ENCODE measurements around the gene PLCL1.

PLCL1 gene

GRCh38 chr2:197927994-197928393 lies 123.6 kb downstream of the PLCL1 start:
- no peak for DNase-seq (ENCODE audit: low read depth)

DNA sequence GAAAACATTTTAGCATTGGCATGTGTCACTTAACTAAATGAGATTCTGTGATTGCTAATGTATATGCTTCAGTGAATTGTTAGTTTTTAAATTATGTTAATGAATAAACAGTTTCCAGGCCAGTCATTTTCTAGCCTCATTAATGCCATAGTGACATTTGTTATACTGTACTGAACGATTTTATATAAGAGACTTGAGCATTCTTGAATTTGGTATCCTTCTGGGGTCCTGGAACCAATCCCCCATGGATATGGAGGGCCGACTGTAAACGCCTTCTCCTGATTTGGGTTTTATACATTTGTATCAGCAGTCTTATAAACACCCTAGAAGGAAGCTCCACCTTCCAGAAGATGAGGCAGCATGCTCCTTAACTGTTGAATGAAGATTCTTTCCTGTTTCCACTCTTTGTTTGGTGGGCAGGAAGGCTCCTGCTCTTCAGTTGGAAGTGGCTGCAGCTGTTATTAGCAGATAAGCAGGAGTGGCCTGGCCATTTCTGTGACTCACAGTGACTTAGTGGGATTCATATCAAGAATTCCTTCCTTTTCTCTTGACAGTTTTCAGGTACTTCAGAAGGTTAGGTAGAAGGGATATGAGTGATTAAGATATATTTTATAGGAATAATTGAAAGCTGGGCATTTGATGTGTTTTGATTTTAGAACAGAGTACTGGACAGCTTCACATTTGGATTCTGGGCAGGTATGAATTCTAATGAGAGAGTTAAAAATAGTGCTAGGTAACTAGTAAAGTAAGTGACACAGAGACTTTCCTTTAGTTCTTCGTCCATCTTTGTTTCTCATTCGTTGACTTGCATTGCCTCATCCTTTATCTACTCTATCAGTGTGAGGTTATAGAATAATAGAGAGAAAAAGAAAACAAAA lies 124.9 kb downstream of the PLCL1 start:
- DNase-seq (ENCODE audit: low read depth): no peak

DNA sequence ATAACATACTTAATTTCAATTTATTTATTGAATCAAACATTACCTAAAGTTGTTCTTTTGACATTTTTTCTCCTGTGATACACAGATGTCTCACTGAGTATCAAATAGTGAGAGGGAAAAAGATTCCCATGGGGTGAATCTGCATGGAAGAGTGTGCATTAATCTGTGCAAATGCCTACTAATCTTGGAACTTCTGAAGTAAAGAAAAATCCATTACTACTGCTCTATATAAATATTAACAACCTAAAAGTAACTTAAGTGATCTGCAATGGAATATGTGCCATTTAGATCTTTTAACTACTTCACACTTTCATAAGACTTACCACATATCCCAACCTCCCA lies 125.5 kb downstream of the PLCL1 start:
- DNase-seq (ENCODE audit: low read depth): no peak

DNA sequence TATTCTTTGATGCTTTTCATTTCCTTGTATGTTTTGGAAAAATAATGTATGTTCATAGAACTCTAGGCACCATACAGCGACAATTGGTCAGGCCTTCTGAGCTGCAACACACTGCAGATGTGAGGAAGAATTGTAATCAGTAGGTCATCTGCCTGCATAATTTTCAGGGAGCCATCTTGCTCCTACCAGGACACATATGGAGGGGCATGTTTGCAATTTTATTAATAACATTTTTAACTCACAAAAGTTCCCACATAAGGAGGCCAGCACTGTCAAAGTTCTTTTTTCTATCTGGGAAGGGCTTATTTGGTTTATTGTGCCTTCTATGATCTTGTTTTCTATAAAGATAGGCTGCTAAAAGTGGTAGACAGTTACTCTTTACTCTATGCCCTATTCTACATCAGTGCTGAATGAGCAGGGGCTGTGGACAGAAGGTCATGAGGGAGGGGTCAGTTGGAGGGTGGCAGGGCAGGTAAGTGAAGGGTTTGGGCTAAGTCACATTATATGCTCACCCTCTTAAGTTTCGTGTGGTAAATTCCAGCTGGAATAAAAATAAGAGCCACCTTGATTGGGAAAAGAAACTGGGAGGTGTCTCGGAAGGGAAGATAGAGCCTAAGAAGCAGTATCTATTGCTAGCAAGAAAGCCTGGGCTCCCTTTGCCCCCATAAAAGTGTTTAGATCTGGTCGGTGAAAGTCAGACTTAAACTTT lies 126.3 kb downstream of the PLCL1 start:
- no peak for DNase-seq (ENCODE audit: low read depth)

DNA sequence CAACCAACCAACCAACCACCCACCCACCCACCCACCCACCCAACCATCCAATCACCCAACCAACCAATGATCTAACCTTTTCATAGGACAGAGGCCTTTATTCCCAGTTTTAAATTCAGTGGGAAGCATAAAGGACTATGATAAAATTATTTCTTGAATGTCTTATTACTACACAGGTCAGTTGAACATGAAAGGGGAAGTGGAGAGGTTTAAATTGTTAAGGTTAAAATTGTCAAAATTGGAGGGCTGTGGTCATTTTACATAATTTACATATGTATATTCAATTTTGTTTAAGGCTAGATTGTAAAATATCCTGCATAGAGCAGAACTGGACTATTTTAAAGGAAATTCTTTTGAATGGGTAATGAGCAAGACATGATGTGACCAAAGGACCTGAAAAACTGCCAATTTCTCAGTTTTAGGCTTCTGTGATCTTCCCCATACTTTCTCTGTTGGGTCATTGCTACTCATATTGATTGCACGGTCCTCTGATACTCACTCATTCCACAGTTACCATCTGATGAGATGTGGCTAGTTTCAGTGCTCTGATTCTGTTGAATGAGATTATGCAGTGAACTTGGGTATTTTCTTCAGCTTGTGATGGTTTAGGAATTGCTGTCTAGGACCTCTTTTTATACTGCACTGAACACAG lies 127.4 kb downstream of the PLCL1 start:
- no peak for DNase-seq (ENCODE audit: low read depth)

DNA sequence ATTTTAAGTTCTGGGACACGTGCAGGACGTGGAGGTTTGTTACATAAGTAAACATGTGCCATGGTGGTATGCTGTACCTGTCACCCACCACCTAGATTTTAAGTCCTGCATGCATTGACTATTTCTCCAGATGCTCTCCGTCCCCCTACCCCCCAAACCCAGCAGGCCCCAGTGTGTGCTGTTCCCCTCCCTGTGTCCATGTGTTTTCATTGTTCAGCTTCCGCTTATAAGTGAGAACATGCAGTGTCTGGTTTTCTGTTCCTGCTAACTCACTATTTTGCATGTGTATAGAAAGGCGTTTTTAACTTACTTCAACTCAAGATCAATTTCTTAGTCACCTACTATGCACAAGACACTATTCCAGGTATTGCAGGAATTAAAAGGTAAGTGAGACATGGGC lies 128.0 kb downstream of the PLCL1 start:
- DNase-seq (ENCODE audit: low read depth): no peak

DNA sequence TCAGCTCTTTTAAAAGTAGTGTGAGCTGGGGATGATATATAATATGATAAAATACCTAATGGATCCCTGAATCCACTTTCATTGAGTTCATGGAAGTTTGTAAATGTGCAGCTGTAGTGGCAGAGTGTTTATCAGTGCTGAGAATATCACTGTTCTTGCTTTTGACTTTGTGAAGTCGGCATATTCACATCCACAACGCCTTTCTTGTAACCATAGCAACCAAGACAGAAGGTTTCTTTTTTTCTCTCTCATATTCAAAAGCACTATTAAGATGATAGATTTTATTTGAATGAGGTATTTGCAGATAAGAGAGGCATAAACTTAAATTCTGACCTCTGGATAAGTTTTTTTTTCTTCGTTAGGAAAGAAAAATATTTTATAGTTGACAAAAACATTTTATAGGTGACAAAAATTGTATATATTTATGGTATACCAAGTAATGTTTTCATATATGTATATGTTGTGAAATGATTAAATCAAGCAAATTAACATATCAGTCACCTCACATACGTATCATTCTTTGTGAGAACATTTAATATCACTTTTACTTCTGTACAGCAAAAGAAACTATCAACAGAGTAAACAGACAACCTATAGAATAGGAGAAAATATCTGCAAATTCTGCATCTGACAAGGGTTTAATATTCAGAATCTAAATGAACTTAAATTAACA lies 130.0 kb downstream of the PLCL1 start:
- DNase-seq (ENCODE audit: low read depth): no peak

GRCh38 chr2:197934934-197935289 lies 130.5 kb downstream of the PLCL1 start:
- no peak for DNase-seq (ENCODE audit: low read depth)

GRCh38 chr2:197937814-197938213 lies 133.4 kb downstream of the PLCL1 start:
- DNase-seq (ENCODE audit: low read depth): no peak

DNA sequence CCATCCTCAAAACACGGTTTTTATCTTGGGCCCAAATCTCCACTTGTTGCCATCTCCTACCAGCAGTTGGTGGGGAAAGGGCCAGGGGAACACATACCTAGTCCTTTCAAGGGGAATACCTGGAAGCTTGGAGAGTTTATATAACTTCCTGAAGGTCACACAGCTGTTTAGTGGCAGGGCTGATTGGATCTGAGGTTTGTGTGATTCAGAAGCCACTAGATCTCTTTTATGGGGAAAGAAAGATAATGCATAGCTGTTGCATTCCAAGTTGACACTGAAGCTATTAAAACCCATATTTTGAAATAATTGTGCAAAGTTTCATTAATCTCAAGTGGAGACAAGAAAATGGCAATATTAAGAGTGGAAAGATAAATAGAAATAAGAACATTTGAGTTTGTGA lies 134.2 kb downstream of the PLCL1 start:
- no peak for DNase-seq (ENCODE audit: low read depth)

DNA sequence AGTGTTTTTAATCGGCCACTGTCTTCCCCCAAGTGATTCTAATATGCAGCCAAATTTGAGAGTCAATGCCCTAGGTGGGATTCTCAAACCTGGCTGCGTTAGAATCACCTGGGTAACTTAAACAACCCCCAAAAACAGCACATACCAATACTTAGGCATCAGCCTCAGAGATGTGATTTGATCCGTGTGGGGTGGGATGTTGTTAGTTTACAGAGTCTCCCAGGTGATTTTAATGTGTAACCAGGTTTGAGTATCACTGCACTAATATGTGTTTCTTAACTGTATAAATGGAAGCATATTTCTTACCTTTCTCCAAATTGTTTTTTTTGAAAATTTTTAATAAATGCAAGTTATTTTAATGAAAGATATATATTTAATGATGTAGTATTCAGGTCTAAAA lies 135.4 kb downstream of the PLCL1 start:
- DNase-seq (ENCODE audit: low read depth): no peak

DNA sequence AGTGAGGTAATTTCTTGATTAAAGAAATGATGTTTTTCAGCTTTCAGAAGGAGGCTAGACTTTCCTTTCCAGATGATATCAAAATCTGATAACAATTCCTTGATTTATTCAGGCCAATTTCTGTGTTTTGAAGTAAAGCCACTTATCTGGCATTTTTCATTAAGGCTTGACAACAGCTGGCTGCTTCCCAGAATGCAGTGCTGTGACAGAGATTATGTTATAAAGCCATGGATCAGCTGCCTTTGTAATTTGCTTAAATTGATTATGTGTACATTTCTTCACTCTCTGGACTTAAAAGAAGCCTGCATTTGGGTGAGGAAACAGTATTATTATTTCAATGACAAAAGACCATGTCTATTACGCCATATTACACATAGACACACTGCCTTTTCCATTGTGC lies 136.0 kb downstream of the PLCL1 start:
- no peak for DNase-seq (ENCODE audit: low read depth)

DNA sequence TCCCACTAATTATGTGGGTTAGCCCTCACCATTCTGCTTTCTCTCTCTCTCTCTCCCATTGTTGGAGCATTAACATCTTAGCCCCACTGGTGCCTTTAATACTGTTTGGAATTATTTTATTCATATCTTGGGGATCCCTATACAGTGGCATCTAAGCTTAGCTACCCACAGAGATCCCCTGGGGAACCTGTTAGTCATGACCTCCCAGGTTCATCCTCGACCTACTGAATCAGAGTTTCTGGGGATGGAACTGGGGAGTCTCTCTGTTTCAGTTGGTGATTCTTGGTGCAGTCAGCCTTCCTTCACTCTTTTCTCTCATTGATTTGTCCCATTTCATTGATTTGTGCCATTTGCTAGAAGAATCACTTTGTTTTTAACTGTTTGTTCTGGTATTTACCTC lies 137.3 kb downstream of the PLCL1 start:
- DNase-seq (ENCODE audit: low read depth): no peak

DNA sequence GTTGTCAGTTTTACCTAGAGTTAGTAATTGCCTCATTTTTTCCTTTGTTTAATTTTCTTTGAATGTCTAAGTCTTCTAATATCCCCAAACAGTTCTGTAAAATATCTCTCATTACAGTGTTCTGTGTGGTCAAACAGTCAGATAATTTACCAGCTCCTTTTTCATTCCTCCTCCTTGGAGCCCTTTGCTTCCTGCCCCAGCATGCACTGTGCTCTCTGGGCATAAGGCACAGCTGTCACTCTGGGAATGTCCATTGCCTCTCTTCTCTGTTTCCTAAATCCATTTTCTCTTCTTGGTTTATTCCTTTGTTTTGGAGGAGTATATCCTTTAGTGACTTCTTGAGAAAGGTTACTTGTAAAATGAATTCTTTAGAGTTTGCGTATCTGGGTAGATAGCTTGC lies 139.3 kb downstream of the PLCL1 start:
- no peak for DNase-seq (ENCODE audit: low read depth)

GRCh38 chr2:197944416-197945096 lies 140.2 kb downstream of the PLCL1 start:
- DNase-seq (ENCODE audit: low read depth): no peak

DNA sequence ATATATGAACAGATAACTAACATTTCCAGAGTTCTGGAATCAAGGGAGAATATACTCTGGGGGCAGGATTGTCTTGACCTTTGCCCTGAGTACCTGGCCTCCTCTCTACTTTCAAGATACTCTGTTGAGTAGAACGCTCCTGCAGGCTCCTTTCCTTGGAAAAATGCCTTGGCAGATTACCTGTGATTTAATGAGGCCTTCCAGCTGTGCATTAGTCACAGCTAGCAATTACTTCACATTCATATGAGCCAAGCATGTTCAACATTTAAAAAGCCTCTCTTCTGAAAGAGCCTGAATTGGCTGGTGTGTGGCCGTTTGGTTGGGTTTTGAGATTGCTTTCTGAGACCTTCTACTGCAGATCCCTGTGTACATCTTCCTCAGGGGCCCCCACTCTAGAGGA lies 142.2 kb downstream of the PLCL1 start:
- no peak for DNase-seq (ENCODE audit: low read depth)

DNA sequence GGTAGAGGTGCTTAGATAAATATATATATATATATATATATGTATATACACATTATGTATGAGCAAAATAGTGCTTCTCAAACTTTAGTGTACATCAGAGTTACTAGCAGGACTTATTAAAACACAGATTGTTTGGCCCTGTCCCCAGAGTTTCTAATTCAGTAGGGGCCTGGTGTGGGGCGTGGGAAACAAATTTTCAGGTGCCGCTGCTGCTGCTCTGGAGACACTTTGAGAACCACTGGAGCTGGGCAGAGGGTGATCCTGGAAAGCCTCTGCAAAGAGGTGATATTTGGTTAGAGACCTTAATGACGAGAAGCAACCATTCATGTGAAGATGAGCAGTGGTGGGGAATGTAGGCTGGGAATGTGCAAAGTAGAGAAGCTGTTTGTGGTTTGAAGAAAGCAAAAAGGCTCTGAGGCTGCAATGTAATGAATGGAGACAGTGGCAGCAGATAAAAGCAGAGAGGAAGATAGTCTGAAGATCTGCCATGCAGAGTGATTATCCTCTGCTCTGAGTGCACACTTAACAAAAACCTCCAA lies 142.9 kb downstream of the PLCL1 start:
- DNase-seq (ENCODE audit: low read depth): no peak

- no peak for DNase-seq (ENCODE audit: low read depth)
Measured at GRCh38 chr2:197949224-197949623, 144.8 kb downstream of the PLCL1 start.

- DNase-seq (ENCODE audit: low read depth): no peak
Measured at GRCh38 chr2:197950006-197950405, 145.6 kb downstream of the PLCL1 start.

GRCh38 chr2:197950724-197951123 lies 146.3 kb downstream of the PLCL1 start:
- DNase-seq (ENCODE audit: low read depth): no peak

DNA sequence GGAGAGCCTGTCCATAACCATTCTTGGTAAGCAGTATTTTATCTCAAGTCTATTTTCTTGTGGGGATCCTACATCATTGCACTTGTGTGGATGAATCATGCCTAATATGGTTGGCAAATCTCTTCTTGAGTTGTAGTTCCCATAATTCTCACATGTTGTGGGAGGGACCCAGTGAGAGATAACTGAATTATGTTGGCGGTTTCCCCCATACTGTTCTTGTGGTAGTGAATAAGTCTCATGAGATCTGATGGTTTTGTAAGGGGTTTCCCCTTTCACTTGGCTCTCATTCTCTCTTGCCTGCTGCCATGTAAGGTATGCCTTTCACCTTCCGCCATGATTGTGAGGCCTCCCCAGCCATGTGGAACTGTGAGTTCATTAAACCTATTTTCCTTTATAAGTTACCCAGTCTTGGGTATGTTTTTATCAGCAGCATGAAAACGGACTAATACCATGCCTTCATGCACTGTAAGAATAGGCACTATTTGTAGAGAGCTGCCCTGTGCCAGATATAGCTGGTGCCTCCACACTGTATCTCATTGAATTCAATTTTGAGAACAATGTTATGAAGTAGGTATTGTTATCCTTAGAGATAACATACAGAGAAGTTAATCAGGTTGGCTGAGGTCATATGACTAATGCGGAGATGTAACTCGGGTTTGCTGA lies 148.3 kb downstream of the PLCL1 start:
- DNase-seq (ENCODE audit: low read depth): no peak

All from activated T-helper 1 cell treated with Interleukin-2 at 50 U/mL for 16 hours (primary cell).